ENCODE results near the gene ZNF280D.
"Not testable (repeated sequence)": the region's sequence is repeated elsewhere in the genome, so short reads cannot be mapped to it uniquely, and the experiment has no call there.

DNA sequence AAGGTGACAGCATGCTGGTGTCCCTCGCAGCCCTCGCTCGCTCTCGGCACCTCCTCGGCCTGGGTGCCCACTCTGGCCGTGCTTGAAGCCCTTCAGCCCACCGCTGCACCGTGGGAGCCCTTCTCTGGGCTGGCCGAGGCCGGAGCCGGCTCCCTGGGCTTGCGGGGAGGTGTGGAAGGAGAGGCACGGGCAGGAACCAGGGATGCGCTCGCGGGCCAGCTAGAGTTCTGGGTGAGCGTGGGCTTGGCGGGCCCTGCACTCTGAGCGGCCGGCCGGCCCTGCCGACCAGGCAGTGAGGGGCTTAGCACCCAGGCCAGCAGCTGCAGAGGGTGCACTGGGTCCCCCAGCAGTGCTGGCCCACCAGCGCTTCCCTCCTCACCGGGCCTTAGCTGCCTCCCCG lies 46.1 kb upstream of the ZNF280D start:
- not testable (repeated sequence) for TF ChIP-seq EP300 (IDR thresholded peaks at IDR 0.05); POLR2A (IDR thresholded peaks at IDR 0.05; ENCODE audit: low read depth)
- TF ChIP-seq, protein P1, sequence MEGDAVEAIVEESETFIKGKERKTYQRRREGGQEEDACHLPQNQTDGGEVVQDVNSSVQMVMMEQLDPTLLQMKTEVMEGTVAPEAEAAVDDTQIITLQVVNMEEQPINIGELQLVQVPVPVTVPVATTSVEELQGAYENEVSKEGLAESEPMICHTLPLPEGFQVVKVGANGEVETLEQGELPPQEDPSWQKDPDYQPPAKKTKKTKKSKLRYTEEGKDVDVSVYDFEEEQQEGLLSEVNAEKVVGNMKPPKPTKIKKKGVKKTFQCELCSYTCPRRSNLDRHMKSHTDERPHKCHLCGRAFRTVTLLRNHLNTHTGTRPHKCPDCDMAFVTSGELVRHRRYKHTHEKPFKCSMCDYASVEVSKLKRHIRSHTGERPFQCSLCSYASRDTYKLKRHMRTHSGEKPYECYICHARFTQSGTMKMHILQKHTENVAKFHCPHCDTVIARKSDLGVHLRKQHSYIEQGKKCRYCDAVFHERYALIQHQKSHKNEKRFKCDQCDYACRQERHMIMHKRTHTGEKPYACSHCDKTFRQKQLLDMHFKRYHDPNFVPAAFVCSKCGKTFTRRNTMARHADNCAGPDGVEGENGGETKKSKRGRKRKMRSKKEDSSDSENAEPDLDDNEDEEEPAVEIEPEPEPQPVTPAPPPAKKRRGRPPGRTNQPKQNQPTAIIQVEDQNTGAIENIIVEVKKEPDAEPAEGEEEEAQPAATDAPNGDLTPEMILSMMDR (IDR thresholded peaks at IDR 0.05): not testable (repeated sequence)

Data from esophagus muscularis mucosa (tissue), 4 donors.